Loucy (cell line): ENCODE results near the gene SLX4.

ENCODE experiments used
- H2AFZ ChIP-seq: fragments of 200-600 bp; sonication (generic); 2 replicates; pipeline ENCODE4 v1.6.0; 2016; ENCODE audit warnings: antibody characterized with exemption, mild to moderate bottlenecking, low read length, moderate library complexity
- H3F3A ChIP-seq: fragments of 200-600 bp; 2 replicates; pipeline ENCODE4 v1.6.0; 2016; ENCODE audit warnings: antibody characterized with exemption, low read depth, mild to moderate bottlenecking
- H3K27me3 ChIP-seq: fragments of 200-600 bp; sonication (generic); 2 replicates; pipeline ENCODE4 v1.6.1; 2014; ENCODE audit warnings: low read length, mild to moderate bottlenecking; ENCODE audit not compliant: insufficient read depth, poor library complexity, severe bottlenecking
- H3K36me3 ChIP-seq: fragments of 200-600 bp; sonication (generic); 2 replicates; pipeline ENCODE4 v1.6.1; 2016; ENCODE audit warnings: low read length; ENCODE audit not compliant: insufficient read depth
- H3K4me1 ChIP-seq: fragments of 200-600 bp; sonication (generic); 2 replicates; pipeline ENCODE4 v1.5.1; 2014; ENCODE audit warnings: low read length, mild to moderate bottlenecking; ENCODE audit not compliant: insufficient read depth, poor library complexity, severe bottlenecking
- H3K4me2 ChIP-seq: fragments of 200-600 bp; sonication (generic); 2 replicates; pipeline ENCODE4 v1.6.0; 2014; ENCODE audit warnings: antibody characterized with exemption, low read length, low read depth, mild to moderate bottlenecking; ENCODE audit not compliant: poor library complexity, severe bottlenecking
- H3K4me3 ChIP-seq: fragments of 200-600 bp; sonication (generic); 2 replicates; pipeline ENCODE4 v1.5.1; 2014; ENCODE audit warnings: low read length, mild to moderate bottlenecking, mixed read lengths; ENCODE audit not compliant: poor library complexity, severe bottlenecking
- H3K79me2 ChIP-seq: fragments of 200-600 bp; sonication (generic); 2 replicates; pipeline ENCODE4 v1.6.1; 2014; ENCODE audit warnings: low read length; ENCODE audit not compliant: insufficient read depth
- H3K9ac ChIP-seq: fragments of 200-600 bp; sonication (generic); 2 replicates; pipeline ENCODE4 v1.6.0; 2014; ENCODE audit warnings: mild to moderate bottlenecking, low read depth, low read length, moderate library complexity; ENCODE audit not compliant: poor library complexity, severe bottlenecking
- H3K9me2 ChIP-seq: fragments of 200-600 bp; sonication (generic); replicated peaks from 2 replicates; pipeline ENCODE4 v1.6.1; 2016; ENCODE audit warnings: low read depth, low read length, mixed read lengths
- H3K9me3 ChIP-seq: fragments of 200-600 bp; sonication (generic); 2 replicates; pipeline ENCODE4 v1.6.1; 2014; ENCODE audit warnings: mild to moderate bottlenecking, antibody characterized with exemption, low read length, low read depth; ENCODE audit not compliant: insufficient read depth
- H4K20me1 ChIP-seq: fragments of 200-600 bp; sonication (generic); 2 replicates; pipeline ENCODE4 v1.6.0; 2014; ENCODE audit warnings: antibody characterized with exemption, low read length, mild to moderate bottlenecking; ENCODE audit not compliant: insufficient read depth, poor library complexity, severe bottlenecking
- EZH2phosphoT487 ChIP-seq: fragments of 200-600 bp; IDR thresholded peaks from 2 replicates; pipeline ENCODE4 v1.6.1; 2018; ENCODE audit warnings: antibody characterized with exemption, mild to moderate bottlenecking, moderate library complexity, borderline replicate concordance
- TF ChIP-seq, protein P1 (sequence below): fragments of 200-600 bp; sonication (generic); conservative IDR thresholded peaks from 2 replicates; pipeline ENCODE4 v1.5.1; 2014; ENCODE audit warnings: mild to moderate bottlenecking, antibody characterized with exemption, low read length

SLX4 gene

DNA sequence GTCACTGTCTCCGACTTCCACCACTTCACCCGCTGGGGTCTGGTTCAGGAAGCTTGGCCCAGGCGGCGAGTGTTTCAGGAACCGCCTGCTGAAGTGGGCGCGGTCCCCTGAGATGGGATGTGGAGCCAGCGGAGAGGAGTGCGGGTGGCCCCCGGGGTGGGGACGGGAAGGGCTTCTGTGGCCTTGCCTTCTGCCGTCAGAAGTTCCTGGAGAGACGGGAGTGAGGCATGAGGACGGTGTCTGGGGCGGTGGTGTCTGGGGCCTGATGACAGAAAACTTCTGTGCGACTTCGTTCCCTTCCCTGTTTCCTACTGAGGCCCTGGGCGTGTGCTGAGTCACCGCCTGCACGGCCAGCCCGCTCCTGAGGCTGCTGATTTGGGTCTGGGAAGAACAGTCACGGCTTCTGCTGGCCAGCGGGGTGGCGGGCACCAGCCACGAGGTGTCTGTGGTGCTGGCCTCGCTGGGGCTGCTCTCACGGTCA lies 21.9 kb downstream of the SLX4 start:
- Histone ChIP-seq H2AFZ (no peak overlapping the region), H3K4me1 (no peaks in the 10 kb centered on the region), H3K4me3 (no peak overlapping the region), H3K4me2 (no peak overlapping the region), H3K27me3 (no peaks in the 10 kb centered on the region), H3K9me2 (no peaks in the 10 kb centered on the region), H3K9ac (no peak overlapping the region), H4K20me1 (no peaks in the 10 kb centered on the region), H3K36me3 (no peaks in the 10 kb centered on the region), H3K9me3 (no peaks in the 10 kb centered on the region), H3K79me2 (no peaks in the 10 kb centered on the region), H3F3A (no peaks in the 10 kb centered on the region)
- TF ChIP-seq, protein P1, sequence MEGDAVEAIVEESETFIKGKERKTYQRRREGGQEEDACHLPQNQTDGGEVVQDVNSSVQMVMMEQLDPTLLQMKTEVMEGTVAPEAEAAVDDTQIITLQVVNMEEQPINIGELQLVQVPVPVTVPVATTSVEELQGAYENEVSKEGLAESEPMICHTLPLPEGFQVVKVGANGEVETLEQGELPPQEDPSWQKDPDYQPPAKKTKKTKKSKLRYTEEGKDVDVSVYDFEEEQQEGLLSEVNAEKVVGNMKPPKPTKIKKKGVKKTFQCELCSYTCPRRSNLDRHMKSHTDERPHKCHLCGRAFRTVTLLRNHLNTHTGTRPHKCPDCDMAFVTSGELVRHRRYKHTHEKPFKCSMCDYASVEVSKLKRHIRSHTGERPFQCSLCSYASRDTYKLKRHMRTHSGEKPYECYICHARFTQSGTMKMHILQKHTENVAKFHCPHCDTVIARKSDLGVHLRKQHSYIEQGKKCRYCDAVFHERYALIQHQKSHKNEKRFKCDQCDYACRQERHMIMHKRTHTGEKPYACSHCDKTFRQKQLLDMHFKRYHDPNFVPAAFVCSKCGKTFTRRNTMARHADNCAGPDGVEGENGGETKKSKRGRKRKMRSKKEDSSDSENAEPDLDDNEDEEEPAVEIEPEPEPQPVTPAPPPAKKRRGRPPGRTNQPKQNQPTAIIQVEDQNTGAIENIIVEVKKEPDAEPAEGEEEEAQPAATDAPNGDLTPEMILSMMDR = no peak
- no peak for TF ChIP-seq EZH2phosphoT487

DNA sequence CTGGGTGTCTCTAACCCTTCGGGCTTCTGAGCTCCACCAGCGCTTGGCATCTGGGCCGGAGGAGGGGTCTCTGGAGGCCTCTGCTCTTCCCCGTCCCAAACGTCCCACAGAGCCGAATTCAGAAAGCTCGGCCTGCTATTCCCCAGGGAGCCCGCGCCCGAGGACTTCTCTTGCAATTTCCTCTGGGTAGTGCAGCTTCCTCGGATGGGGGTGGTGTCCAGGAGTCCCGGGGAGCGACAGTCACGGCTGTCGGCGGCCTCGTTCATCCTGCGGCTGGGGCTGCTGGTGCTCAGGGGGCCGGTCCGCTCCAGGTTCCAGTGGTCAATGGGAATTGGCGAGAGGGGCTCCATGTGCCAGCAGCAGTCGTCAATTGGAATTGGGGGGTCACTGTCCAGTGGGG lies 22.4 kb downstream of the SLX4 start:
- no peak overlapping the region for H3K9ac ChIP-seq
- H2AFZ ChIP-seq = no peak overlapping the region
- H3K36me3 ChIP-seq = no peaks in the 10 kb centered on the region
- no peaks in the 10 kb centered on the region for H4K20me1 ChIP-seq
- no peaks in the 10 kb centered on the region for H3K9me2 ChIP-seq
- no peaks in the 10 kb centered on the region for H3K9me3 ChIP-seq
- no peaks in the 10 kb centered on the region for H3K27me3 ChIP-seq
- H3K4me3 ChIP-seq = no peak overlapping the region
- no peak for TF ChIP-seq EZH2phosphoT487
- TF ChIP-seq, protein P1 = no peak
- H3K4me2 ChIP-seq = no peak overlapping the region
- no peaks in the 10 kb centered on the region for H3K79me2 ChIP-seq
- H3F3A ChIP-seq = no peaks in the 10 kb centered on the region
- H3K4me1 ChIP-seq = no peaks in the 10 kb centered on the region

DNA sequence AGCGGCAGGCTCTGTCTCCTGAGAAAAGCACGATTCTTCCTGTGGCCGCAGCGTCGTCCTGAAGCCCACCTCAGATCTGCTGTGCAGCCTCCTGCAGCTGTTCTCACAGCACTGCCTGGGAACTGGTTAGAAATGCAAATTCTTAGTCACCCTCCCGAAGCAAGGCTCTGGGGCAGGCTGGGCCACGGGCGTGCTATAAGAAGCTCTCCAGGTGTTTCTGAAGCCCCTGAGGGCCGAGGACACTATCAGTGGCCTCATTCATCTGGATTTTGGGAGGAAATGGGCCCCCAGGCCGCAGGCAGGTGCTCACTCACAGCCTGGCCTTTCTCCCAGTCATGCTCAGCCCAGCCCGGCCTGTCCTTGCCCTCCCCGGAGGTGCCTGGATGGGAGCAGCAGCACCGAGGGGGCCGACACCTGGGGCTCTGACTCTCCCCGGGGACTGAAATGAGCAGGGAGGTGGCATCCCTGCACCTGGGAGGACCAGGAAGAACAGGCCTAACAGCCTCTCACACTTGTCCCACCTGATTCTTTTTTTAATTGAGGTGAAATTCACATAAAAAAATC lies 23.8 kb downstream of the SLX4 start:
- H3K27me3 ChIP-seq = no peaks in the 10 kb centered on the region
- H3K9ac ChIP-seq = no peak overlapping the region
- no peak overlapping the region for H3K4me2 ChIP-seq
- no peaks in the 10 kb centered on the region for H3K79me2 ChIP-seq
- TF ChIP-seq, protein P1 = no peak
- TF ChIP-seq EZH2phosphoT487 = no peak
- no peak overlapping the region for H3K4me3 ChIP-seq
- H2AFZ ChIP-seq = no peak overlapping the region
- H4K20me1 ChIP-seq = no peaks in the 10 kb centered on the region
- H3F3A ChIP-seq = no peaks in the 10 kb centered on the region
- no peaks in the 10 kb centered on the region for H3K36me3 ChIP-seq
- no peaks in the 10 kb centered on the region for H3K4me1 ChIP-seq
- no peaks in the 10 kb centered on the region for H3K9me3 ChIP-seq
- H3K9me2 ChIP-seq = no peaks in the 10 kb centered on the region
